GM12878 (cell line): Measurements from ENCODE around the gene ZDHHC14.

Source experiments
- CHD2 ChIP-seq: IDR thresholded peaks from 2 replicates; pipeline ENCODE4 v1.6.1; 2011; ENCODE audit warnings: low read depth, low read length, improper control_type of control experiment, borderline replicate concordance
- CREB1 ChIP-seq: IDR thresholded peaks from 2 replicates; pipeline ENCODE4 v1.6.1; 2012; ENCODE audit warnings: low read depth, mild to moderate bottlenecking, inconsistent platforms
- POLR2A ChIP-seq: IDR thresholded peaks from 2 replicates; pipeline ENCODE4 v1.6.1; 2011; ENCODE audit warnings: low read depth, mild to moderate bottlenecking, low read length
- SRF ChIP-seq, 2 experiments: IDR thresholded peaks; 2 replicates each; pipeline ENCODE4 v1.6.1; 2011; ENCODE audit warnings: low read depth in 2 of 2, low read length in 2 of 2, mild to moderate bottlenecking in 1 of 2, moderate library complexity in 1 of 2
- YY1 ChIP-seq: IDR thresholded peaks from 2 replicates; pipeline ENCODE4 v1.6.1; 2011; ENCODE audit warnings: low read depth, mild to moderate bottlenecking, low read length
- ZBTB4 ChIP-seq: fragments of 450-650 bp; formaldehyde crosslinking; IDR thresholded peaks from 2 replicates; pipeline ENCODE4 v1.4.0; 2022; ENCODE audit warnings: mild to moderate bottlenecking, moderate library complexity

DNA sequence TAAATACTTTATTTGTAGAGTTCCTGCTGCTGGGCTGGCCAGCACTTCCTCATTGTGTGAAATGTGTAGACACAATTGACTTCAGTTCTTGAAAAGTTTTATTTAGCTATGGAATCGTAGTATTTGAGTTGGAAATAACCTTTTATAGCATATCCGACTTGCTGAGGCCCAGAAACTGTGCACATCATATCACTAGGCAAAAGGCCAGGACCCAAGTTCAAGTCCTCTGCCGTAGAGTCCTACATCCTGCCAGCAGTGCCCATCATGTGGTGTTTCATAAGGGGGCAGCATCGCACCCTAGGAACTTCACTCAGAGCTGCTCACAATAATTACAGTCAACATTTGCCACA is 234.4 kb downstream of the ZDHHC14 start:
- TF ChIP-seq YY1, result no peak
- TF ChIP-seq POLR2A, result no peak
- no peak for TF ChIP-seq ZBTB4 (CRISPR knock-in tag)
- no peak for TF ChIP-seq CHD2
- TF ChIP-seq CREB1, result no peak
- no peak for TF ChIP-seq SRF (IDR thresholded peaks at IDR 0.05; ENCODE audit: low read depth in 2 of 2, low read length in 2 of 2)
